Fibroblast of villous mesenchyme (primary cell): Measurements from ENCODE around the gene DPYD. TPM values are rescaled to one million over a fixed set of nuclear protein-coding genes. Genes with fewer than 3 reads are reported as not detected.

Experiments used
- DNase-seq: peaks from one replicate; pipeline ENCODE4 v3.0.0-alpha.2; 2010; ENCODE audit warnings: low read depth
- H3K4me3 ChIP-seq: 2 replicates; pipeline ENCODE4 v1.5.1; 2011; ENCODE audit warnings: low read depth, mild to moderate bottlenecking, low read length
- CTCF ChIP-seq: IDR thresholded peaks from 2 replicates; pipeline ENCODE4 v1.5.1; 2012; ENCODE audit warnings: low read depth, mild to moderate bottlenecking, low read length; ENCODE audit not compliant: insufficient read depth
- total RNA-seq: library from RNA; depleted of rRNA; stranded (reverse); fragments of >200 nt; gene quantifications from 2 replicates; pipeline ENCODE4 v1.2.3, GENCODE V29; 2012

The DPYD gene
- total RNA-seq, 1 donor = 48.4 TPM

- TF ChIP-seq CTCF = no peak
- no peak overlapping the region for H3K4me3 ChIP-seq
- DNase-seq = no peak
Observed at GRCh38 chr1:97372531-97372930, 548.3 kb downstream of the DPYD start.

- TF ChIP-seq CTCF = no peak
- DNase-seq = no peak
- H3K4me3 ChIP-seq = no peak overlapping the region
Observed at GRCh38 chr1:97368296-97368695, 552.5 kb downstream of the DPYD start.

- TF ChIP-seq CTCF = no peak
- H3K4me3 ChIP-seq = no peak overlapping the region
- DNase-seq = no peak
Observed at GRCh38 chr1:97366984-97367383, 553.9 kb downstream of the DPYD start.

GRCh38 chr1:97365026-97365425, 555.8 kb downstream of the DPYD start:
- no peak overlapping the region for H3K4me3 ChIP-seq
- TF ChIP-seq CTCF = no peak
- DNase-seq = no peak

GRCh38 chr1:97364086-97364485, 556.7 kb downstream of the DPYD start:
- no peak overlapping the region for H3K4me3 ChIP-seq
- TF ChIP-seq CTCF = no peak
- DNase-seq = peak; percentile 19

- H3K4me3 ChIP-seq = no peak overlapping the region
- no peak for DNase-seq
- TF ChIP-seq CTCF = no peak
Observed at GRCh38 chr1:97356309-97356708, 564.5 kb downstream of the DPYD start.

GRCh38 chr1:97352936-97353382, 567.9 kb downstream of the DPYD start:
- no peak for DNase-seq
- no peak overlapping the region for H3K4me3 ChIP-seq
- TF ChIP-seq CTCF = no peak
